Skin epidermis (tissue), 12 donors: Measurements from ENCODE around the gene POLDIP3.
"Not testable (repeated sequence)": the region's sequence is repeated elsewhere in the genome, so short reads cannot be mapped to it uniquely, and the experiment has no call there.

ENCODE experiments used
- H3K27ac ChIP-seq, 21 experiments: fragments of 200-600 bp; sonication (generic) in 11 of 21; one replicate each; pipeline ENCODE4 v1.5.0; 2020; ENCODE audit warnings: mild to moderate bottlenecking in 3 of 21, inconsistent platforms in 2 of 21, moderate library complexity in 2 of 21
- H3K4me3 ChIP-seq, 7 experiments: fragments of 200-600 bp; sonication (generic) in 2 of 7; one replicate each; pipeline ENCODE4 v1.5.0; 2020; ENCODE audit warnings: inconsistent platforms in 2 of 7, mild to moderate bottlenecking in 2 of 7, moderate library complexity in 1 of 7

The POLDIP3 gene

GRCh38 chr22:42623301-42623751 is 8.6 kb upstream of the POLDIP3 start:
- Histone ChIP-seq H3K27ac (peak overlapping the region in 4 of 21 experiments; percentile 29 to 65 (median 42)), H3K4me3 (no peak overlapping the region)

GRCh38 chr22:42622061-42622710 is 7.5 kb upstream of the POLDIP3 start:
- H3K4me3 ChIP-seq = no peak overlapping the region
- H3K27ac ChIP-seq = peak overlapping the region in 10 of 21 experiments; percentile 2 to 74 (median 40)

- Histone ChIP-seq H3K27ac (peak overlapping the region in 9 of 21 experiments; percentile 2 to 74 (median 53)), H3K4me3 (no peak overlapping the region)
Measured at GRCh38 chr22:42621505-42622002, 6.9 kb upstream of the POLDIP3 start.

GRCh38 chr22:42620084-42620483 is 5.4 kb upstream of the POLDIP3 start:
- peak overlapping the region in 5 of 21 experiments; percentile 6 to 57 (median 13) for H3K27ac ChIP-seq
- no peak overlapping the region for H3K4me3 ChIP-seq

- Histone ChIP-seq H3K4me3 (no peak overlapping the region), H3K27ac (peak overlapping the region in 3 of 21 experiments; percentile 23 to 57 (median 24))
Measured at GRCh38 chr22:42619261-42620063, 4.8 kb upstream of the POLDIP3 start.

- no peak overlapping the region for H3K4me3 ChIP-seq
- H3K27ac ChIP-seq = peak overlapping the region in 8 of 21 experiments; percentile 2 to 95 (median 55)
Measured at GRCh38 chr22:42617155-42617983, 2.7 kb upstream of the POLDIP3 start.

- peak overlapping the region in 5 of 7 experiments; percentile 63 to 82 (median 80) for H3K4me3 ChIP-seq
- peak overlapping the region in 20 of 21 experiments; percentile 90 to 99 (median 98) for H3K27ac ChIP-seq
Measured at GRCh38 chr22:42615860-42616175, 1.1 kb upstream of the POLDIP3 start.

- H3K4me3 ChIP-seq = peak overlapping the region in 6 of 7 experiments; percentile 63 to 82 (median 79)
Measured at GRCh38 chr22:42615092-42615859, 593 bp upstream of the POLDIP3 start.

GRCh38 chr22:42613872-42614301 is 796 bp downstream of the POLDIP3 start:
- H3K4me3 ChIP-seq = peak overlapping the region; percentile 62 to 82 (median 78)
- peak overlapping the region; percentile 89 to 99 (median 97) for H3K27ac ChIP-seq

More at GRCh38 chr22:42615092-42615859, 593 bp upstream of the POLDIP3 start:
- H3K27ac ChIP-seq = peak overlapping the region in 20 of 21 experiments; percentile 90 to 99 (median 98)

- H3K4me3 ChIP-seq = no peak overlapping the region
Measured at GRCh38 chr22:42612336-42612735, 2.3 kb downstream of the POLDIP3 start.

GRCh38 chr22:42611051-42611450 is 3.6 kb downstream of the POLDIP3 start:
- Histone ChIP-seq H3K4me3 (no peak overlapping the region), H3K27ac (peak overlapping the region in 2 of 21 experiments; percentile 6 to 12)

More at GRCh38 chr22:42612336-42612735, 2.3 kb downstream of the POLDIP3 start:
- peak overlapping the region in 5 of 21 experiments; percentile 26 to 98 (median 96) for H3K27ac ChIP-seq

- Histone ChIP-seq H3K4me3 (no peak overlapping the region), H3K27ac (peak overlapping the region in 13 of 21 experiments; percentile 6 to 79 (median 36))
Measured at GRCh38 chr22:42610186-42610585, 4.5 kb downstream of the POLDIP3 start.

- Histone ChIP-seq H3K27ac (peak overlapping the region in 17 of 21 experiments; percentile 20 to 79 (median 55)), H3K4me3 (no peak overlapping the region)
Measured at GRCh38 chr22:42608823-42609361, 5.8 kb downstream of the POLDIP3 start.

GRCh38 chr22:42608136-42608822 is 6.4 kb downstream of the POLDIP3 start:
- H3K4me3 ChIP-seq = no peak overlapping the region
- peak overlapping the region in 13 of 21 experiments; percentile 21 to 79 (median 55) for H3K27ac ChIP-seq

- not testable (repeated sequence) for H3K4me3 ChIP-seq
- peak overlapping the region in 4 of 21 experiments; percentile 27 to 79 (median 54) for H3K27ac ChIP-seq
Measured at GRCh38 chr22:42607641-42608040, 7.0 kb downstream of the POLDIP3 start.

GRCh38 chr22:42604403-42604802 is 10.3 kb downstream of the POLDIP3 start:
- H3K27ac ChIP-seq = peak overlapping the region in 1 of 21 experiments; percentile 14
- H3K4me3 ChIP-seq = no peak overlapping the region

- Histone ChIP-seq H3K27ac (peak overlapping the region in 1 of 21 experiments; percentile 22), H3K4me3 (no peak overlapping the region)
Measured at GRCh38 chr22:42603427-42603826, 11.3 kb downstream of the POLDIP3 start.

- H3K4me3 ChIP-seq = no peak overlapping the region
- peak overlapping the region in 1 of 21 experiments; percentile 22 for H3K27ac ChIP-seq
Measured at GRCh38 chr22:42602470-42602869, 12.2 kb downstream of the POLDIP3 start.
